GDM1 (cell line): ENCODE data around the gene OR2T27.
"Not testable (repeated sequence)": the region's sequence is repeated elsewhere in the genome, so short reads cannot be mapped to it uniquely, and the experiment has no call there.

Source experiments
- DNase-seq: peaks from one replicate; lab custom pipeline; 2025; lab: John Stamatoyannopoulos, UW

Gene OR2T27

GRCh38 chr1:248640906-248641305 is 14.4 kb downstream of the OR2T27 start:
- not testable (repeated sequence) for DNase-seq

- DNase-seq, result not testable (repeated sequence)
These were observed 15.7 kb downstream of the OR2T27 start for GRCh38 chr1:248639652-248640051.

GRCh38 chr1:248636612-248637011 is 18.7 kb downstream of the OR2T27 start:
- not testable (repeated sequence) for DNase-seq

- not testable (repeated sequence) for DNase-seq
These were observed 20.3 kb downstream of the OR2T27 start, which contains the start of gene OR2T11 for GRCh38 chr1:248634991-248635390. Gene OR2T11, minus strand, starts transcription at chr1:248635091. Its CDS starts 7,963 bp downstream, at chr1:248627128.

- DNase-seq, result no peak
These were observed 23.8 kb downstream of the OR2T27 start for GRCh38 chr1:248631354-248632008.

- DNase-seq, result no peak
These were observed 24.8 kb downstream of the OR2T27 start for GRCh38 chr1:248630551-248630950.

GRCh38 chr1:248627971-248628844 is 27.1 kb downstream of the OR2T27 start:
- DNase-seq, result no peak

- DNase-seq, result no peak
These were observed 29.4 kb downstream of the OR2T27 start for GRCh38 chr1:248625971-248626370.

GRCh38 chr1:248625166-248625565 is 30.2 kb downstream of the OR2T27 start:
- no peak for DNase-seq

GRCh38 chr1:248622570-248623001 is 32.7 kb downstream of the OR2T27 start:
- DNase-seq, result no peak

GRCh38 chr1:248621770-248622169 is 33.6 kb downstream of the OR2T27 start:
- no peak for DNase-seq

- peak; percentile 41 for DNase-seq
These were observed 36.5 kb downstream of the OR2T27 start for GRCh38 chr1:248618878-248619277.

- DNase-seq, result no peak
These were observed 37.2 kb downstream of the OR2T27 start for GRCh38 chr1:248618119-248618518.

- no peak for DNase-seq
These were observed 41.6 kb downstream of the OR2T27 start for GRCh38 chr1:248613742-248614141.

GRCh38 chr1:248611883-248612414 is 43.4 kb downstream of the OR2T27 start:
- DNase-seq, result no peak

GRCh38 chr1:248610301-248610700 is 45.0 kb downstream of the OR2T27 start:
- no peak for DNase-seq
